OCI-M2 (cell line): ENCODE data around the gene CEND1.

Experiments used
- DNase-seq: peaks from one replicate; lab custom pipeline; 2025; ENCODE audit not compliant: unreplicated experiment; lab: John Stamatoyannopoulos, UW

CEND1 gene

DNA sequence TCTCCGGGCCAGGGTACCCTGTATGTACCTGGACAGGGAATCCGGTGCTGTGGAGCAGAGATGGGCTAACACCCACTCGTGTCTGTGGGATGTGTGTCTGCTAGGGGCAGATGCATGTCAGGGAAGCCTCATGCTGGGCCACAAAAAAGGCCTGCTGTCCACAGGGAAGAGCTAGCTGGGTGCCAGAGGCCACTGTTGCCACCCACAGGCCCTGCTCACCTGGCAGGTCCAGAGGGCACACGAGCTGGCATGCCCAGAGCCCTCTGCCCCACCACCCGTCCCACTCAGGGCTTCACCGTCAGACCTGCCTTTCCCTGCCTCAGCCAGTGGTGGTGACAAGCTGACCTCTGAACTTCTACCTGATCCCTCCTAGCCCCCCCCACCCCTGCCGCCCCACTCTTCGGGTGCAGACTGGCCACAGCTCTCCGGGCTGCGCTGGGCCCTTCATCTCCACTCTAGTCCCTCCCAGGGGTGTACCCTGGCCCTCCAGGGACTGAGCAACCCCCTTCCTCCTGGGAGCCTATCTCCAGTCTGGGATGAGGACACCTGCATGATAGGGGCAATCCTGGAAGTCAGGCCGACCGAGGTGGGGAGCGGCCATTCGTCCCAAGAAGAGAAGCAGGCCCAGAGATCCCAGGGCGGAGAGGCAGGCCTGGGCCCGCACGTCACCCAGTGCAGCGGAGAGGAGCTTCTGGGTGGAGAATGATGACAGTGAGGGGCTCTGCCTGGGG lies 6.8 kb upstream of the CEND1 start:
- DNase-seq = no peak

DNA sequence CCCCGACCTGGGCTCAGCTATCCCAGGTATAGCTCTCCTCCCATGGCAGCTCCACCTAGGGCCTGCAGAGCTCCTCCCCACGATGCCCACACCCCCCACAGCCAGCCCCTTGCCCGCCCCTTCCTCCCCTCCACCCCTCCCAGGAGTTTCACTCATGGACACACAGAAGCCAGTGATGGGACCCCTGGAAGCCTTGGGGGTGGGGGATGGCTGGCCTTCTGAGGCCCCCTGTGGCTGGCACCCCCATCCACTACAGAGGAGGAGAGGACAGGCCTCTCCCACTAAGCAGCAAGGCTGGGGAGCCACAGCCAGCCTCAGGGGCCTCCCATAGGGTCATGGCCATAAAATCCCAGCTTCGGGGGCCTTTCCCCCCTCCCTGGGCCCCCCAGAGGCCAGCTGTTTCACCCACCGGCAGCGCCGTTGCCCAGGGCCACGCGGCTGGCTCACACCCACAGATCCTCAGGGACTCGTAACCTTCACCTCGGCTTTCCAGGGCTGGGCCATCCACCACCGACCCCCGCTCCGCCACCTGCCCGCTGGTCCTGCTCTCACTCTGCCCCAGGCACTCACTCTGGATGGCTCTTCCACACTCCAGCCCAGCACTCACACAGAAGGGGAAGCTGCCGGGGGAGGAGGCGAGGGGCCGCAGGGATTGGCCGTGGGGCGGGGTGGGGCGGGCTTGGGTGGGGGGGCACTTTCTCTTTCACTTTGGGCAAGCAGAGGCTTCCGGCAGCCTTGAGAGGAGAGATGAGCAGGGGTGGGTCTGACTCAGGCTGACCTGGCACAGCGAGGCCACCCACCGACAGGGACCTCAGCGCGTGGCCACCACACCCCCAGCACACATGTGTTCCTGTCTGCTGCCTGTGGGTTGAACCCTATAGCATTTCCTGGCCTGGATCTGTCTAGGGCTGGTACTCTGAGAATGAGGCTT lies 6.0 kb upstream of the CEND1 start:
- DNase-seq = no peak

DNA sequence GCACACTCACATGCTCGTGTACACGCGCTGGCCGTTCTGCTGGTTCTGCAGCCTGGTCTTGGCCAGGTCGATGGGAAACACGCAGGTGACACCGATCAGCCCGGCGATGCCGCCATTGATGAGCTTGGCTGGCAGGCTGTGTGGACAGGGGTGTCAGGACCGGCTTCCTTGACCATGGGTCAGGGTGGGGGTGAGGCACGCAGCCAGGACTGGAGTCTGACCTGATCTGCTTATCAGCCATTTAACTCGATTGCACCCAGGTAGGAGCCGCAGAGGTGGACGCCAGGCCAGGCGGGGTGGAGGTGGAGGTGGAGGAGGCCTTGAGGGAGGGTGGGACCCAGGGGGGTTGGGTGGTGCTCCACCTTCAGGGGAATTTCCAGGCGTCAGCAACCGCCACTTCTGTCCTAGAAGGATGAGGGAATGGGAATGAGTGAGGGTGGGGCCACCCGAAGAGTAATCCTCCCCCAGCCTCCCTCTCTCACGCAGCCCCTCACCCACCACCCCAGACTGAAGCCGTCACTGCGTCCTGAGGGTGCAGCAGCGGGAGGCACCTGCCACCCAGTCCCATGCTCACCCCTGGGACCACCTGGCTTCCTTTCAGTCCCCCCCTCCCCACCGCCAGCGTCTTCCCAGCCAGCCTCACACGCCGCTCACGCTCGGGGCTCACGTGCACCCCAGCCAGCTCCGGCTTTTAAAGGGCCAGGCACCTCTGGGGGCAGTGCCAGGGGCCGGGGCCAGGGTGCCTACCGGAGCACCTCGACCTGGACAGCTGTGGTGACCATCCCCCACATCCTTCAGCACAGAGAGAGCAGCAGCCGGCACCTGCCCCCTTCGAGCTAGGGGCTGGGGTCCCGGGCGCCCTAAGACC lies 5.1 kb upstream of the CEND1 start:
- DNase-seq = no peak

DNA sequence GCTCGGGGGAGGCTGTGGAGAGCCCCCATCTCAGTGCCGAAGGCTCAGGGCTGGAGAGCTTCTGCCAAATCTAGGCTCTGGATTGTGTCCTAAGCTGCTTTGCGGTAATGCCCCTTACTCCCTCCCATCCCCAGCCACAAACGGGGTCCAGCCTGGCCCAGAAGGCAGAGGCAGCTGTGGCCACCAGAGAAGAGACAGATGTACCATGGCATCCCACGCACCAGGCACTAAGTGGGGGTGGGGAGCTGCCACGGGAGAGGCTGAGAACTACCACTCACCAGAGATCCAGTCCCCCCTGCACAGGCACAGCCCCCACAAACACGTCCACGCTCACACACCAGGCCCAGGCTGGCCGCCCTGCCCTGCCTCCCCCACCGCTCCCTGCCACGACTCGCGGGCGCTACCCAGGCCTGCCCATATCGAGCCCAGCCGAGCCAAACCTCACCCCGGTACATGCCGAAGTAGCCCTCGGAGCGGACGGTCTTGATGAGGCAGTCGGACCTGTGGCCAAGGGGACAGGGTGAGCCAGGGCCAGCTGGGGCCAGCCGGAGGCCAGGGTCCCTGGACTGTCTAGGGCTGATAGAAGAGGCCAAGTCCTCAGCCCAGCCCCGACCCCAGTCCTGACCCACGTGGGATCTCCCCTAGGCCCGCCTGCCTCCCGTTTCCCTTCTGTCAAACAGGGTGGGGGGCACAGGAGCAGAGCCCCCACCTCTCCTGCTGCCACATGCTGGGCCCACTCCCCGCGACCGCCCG lies 4.3 kb upstream of the CEND1 start:
- DNase-seq = no peak

DNA sequence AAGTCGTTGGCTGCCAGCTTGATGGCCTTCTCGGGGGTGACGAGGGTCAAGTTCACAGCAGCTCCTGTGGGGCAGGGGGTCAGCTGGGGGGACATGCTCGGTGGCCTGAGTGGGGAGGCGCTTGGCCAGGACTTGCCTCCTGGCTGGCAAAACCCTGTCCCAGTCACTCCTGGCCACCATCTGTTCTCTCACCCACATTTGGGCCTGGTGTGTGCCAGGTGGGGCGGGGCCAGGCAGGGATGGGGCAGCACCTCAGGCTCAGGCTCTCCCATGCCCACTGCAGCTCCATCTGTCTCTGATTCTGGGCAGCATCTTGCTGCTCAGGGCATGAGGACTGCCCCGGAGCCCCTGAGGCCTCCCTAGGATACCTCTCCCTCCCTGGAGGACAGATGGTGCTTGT lies 3.7 kb upstream of the CEND1 start:
- no peak for DNase-seq

DNA sequence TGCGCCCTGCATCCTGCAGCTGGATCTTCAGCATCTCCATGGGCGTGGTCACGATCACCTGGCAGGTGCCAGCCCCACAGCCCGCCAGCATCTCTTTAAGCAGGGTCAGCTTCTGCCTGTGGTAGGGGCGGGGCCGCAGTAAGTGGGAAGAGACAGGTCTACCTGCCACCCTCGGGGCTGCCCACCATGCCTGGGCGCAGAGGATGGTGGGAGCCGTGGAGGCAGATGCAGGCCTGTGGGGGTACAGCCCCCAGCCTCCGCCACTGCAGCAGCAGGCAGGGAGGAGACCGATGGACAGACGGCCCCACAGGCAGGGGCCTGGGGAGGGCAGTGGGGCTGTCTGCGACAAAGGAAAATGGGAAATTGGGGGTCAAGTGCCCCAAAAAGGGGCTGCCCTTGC lies 3.0 kb upstream of the CEND1 start:
- no peak for DNase-seq

DNA sequence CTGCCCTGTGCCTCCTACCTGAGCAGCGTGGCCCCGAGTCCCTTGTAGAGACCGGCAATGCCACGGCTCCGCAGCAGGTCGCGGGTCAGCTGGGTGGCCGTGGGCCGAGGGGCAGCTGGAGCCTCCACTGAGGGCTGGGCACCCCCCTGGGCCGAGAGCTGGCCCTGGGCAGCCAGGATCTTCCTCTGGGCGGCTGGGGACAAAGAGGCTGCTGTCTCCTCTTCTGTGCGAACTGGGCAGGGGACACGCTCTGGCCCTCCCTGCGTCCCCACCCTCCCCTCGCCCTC lies 2.6 kb upstream of the CEND1 start:
- DNase-seq = no peak

DNA sequence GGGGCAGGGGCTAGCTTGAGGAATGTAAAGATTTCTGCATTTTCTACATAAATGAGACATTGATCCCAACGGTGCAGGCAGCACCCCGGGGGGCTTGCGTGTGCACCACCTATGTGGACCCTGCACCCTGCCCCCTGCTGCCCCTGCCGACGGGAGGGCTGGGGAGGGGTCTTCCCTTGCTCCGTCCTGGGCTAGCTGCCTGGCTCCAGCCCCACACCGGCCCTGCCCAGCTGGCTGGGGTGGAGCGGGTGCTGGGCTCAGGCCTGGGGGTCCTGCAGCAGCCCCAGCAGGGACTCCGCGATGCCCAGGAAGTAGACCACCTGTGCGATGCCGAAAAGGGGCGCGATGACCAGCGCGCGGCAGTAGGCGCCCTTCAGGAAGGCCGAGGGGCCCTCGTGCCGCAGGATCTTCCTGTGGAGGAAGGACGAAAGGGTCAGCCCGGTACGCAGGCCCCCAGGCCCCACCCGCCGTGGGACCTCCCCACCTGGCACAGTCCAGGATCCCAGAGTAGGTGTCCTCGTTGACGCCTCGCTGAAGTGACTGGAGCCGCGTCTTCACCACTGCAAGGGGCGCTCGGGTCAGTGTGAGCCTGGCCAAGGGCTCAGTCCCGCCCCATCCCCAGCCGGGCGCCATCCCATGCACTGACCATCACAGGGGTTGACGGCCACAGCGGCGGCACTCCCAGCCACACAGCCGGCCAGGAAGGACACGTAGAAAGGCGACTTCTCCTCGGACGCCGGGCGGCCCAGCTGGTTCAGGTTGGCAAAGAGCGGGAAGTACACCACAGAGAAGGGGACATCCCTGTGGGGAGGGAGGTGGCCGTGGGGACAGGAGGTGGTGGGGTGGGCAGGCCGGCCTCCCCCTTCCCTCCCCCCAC lies 2.0 kb upstream of the CEND1 start:
- no peak for DNase-seq

DNA sequence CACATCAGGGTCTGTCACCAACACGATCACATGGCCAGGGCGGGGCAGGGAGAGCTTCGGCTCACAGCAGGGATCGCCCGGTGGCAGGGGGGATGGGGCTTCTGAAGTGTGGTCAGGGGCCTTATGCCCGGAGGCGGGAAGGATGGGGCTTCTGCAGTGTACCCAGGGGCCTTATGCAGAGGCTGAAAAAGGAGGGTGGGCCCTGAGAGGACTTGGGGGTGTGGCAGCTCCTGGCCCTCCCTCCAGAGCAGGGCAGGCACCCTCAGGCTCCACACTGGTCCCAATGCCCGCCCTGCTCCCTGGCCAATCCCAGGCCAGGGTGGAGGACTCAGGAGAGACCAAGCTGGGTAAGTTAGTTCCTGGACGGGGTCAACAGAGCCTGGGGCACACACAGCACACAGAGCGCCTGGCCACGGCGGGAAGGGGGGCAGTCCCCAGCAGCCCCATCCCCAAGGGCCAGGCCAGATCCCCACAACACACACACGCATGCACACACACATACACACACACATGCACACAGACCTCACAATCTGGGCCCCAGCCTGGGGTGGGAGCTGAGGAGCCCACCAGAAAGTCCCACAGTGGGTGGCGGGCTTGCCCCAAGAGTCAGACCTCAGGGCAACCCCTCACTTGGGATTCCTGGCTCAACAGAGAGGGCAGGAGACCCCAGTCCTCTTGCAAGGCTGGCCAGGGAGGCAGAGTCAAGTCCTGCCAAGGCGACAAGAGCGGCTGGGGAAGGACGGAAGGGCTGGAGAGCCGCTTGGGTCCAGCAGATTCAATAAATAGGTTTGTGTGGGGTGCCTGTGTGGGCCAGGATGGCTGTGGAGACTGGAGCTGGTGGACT lies 1.1 kb upstream of the CEND1 start:
- DNase-seq = no peak

DNA sequence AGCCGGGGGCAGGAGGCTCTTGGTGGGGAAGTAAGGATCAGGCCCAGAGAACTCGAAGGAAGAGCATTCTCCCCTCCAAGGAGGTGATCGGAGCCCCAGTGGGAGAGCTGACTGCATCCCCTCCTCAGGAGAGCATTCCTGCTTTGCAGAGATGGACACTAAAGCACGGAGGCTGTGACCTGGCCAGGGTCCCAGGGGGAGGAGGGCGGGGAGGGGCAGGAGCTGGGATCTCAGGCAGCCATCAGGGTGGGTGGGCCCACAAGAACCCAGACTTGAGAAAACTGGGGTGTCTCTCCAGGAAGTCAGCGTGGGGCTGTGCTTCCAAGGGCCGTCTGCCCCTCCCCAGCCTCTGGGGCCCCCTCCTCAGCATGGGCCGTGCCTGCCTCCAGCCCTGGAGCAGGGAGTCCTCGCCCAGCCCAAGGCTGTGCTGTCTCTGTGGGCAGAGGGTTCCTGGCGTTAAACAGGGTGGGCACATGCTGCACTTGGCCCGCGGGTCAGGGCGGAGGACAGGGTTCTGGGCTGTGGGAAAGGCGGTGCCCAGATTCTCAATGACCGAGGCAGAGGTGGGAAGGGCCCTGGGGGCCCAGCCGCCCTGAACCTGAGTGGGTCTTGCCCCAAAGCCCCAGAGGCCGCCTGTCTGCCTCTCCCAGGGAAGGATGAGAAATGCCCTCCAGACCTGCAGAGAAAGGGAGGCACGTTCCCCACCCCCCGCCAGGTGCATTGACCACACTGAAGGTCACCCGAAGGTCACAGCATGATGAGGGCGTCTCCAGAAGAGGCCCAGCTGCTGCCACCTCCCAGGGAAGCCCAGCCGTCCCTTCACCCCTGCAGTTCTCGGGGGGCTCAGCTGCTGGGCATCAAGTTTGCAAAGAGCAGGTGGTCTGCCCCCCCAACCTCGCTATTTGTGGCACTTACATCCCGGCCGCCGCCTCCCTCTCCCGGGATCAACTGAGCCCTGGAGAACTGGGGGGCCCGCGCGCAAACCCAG lies 643 bp downstream of the CEND1 start:
- no peak for DNase-seq

DNA sequence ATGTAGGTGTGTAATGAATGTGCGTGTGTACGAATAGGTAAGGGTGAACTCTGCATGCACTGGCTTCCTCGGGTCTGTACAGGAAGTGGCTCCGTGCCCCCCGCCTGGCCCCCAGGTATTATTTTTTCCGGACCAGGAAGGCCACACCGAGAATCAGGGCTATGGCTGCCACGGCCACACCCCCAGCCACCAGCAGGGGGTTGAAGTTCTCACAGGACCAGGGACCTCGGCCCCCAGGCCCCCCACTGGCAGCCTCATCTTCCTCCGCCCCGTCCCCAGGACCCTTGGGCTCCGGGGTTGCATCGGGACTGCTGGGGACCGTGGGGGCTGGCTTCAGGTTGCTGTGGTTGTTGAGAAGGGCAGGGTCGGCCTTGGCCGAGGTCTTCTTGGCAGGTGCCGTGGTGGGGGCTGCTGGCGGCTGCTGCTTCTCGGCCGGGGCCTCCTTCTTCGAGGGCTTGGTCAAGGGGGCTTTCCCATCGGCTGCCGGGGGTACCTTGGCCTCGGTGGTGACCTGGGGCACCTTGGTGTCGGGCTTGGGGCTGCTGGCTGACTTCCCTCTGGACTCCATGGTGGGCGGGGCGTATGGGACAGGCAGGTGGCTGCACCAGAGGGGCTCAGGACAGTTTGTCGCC lies 1.8 kb downstream of the CEND1 start:
- DNase-seq = no peak

DNA sequence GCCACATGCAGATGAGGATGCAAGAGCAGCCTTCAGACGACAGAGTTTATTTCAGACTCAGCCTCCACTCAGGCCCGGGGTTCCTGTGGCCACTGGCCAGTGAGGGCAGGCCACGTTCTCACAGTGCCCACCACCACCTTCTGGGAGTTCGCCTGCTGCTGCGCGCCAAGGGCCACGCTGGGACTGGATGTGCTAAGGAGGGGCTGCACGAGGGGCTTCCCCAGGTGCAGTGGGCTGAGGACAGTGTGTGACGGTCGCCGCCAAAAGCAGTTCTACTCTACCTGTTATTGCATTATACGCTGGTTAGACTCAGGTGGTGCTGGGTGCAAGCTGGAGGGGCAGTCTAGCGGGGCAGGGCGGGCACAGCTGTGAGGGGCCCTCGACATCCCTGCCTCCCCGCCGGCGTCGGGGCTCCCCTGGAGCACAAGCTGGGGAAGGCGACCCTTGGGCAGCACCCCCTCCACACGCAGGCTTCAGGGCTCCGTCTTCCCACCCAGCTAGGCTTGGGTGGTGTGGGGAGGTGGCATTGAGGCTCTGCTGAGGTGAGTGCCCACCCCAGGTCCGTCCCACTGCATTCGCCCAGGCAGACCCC lies 2.7 kb downstream of the CEND1 start:
- DNase-seq = no peak

DNA sequence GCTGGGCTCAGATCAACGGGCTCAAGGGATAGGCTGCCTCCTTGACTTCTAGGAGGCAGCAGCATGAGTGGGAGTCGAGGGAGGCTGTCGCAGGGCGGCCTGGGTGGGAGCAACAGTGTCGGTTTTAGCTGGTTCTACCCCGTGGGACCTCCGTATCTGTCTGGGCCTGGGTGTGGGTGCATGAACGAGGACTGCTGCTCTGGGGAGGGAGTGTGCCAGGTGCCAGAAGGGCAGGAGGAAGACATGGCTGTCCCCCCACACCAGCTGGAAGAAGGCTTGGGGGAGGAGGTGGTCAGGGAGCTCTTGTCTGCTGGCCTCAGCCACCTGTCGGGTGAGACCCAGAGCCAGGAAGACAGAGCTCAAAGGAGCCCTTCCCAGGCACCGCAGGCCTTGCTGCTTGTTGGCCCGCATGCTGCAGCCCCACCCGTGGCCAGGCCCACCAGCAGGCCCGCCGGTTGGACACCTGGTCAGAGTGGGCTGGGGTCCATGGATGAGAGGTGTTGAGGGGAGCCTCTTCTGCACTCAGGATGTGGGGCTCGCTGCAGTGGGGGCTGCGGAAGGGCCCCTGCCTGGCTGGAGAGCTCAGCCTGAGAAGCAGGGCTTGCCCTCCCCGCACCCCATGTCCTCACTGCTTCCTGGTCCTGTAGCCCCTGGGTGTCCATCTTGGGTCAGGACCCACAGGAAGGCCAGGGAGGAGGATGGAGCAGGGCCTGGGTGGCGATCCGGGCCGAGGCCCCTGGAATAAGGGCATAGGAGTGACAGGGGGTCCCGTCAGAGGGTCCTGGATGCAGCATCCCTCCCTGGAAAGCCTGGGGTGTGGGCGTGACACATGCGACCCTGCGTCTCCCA lies 3.4 kb downstream of the CEND1 start:
- no peak for DNase-seq

DNA sequence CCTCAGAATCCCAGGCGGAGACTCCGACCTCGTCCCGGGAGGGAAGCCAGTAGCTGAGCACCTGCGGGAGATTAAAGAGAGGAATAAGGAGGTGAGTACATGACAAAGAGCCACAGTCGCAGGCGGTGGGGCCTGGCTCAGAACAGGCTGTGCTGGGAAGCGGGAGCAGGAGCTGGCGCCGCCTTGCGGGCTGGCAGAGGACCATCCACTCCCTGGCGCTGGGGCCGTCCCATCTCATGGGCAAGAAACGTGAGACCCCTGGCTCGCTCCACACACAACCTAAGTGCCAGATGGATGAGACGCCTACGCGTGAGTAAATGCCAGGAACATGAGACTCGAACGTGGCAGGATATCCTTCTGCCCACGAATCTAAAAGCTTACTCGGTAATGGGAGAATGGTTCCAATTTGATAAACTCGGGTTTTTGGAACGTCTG lies 6.3 kb downstream of the CEND1 start:
- no peak for DNase-seq

DNA sequence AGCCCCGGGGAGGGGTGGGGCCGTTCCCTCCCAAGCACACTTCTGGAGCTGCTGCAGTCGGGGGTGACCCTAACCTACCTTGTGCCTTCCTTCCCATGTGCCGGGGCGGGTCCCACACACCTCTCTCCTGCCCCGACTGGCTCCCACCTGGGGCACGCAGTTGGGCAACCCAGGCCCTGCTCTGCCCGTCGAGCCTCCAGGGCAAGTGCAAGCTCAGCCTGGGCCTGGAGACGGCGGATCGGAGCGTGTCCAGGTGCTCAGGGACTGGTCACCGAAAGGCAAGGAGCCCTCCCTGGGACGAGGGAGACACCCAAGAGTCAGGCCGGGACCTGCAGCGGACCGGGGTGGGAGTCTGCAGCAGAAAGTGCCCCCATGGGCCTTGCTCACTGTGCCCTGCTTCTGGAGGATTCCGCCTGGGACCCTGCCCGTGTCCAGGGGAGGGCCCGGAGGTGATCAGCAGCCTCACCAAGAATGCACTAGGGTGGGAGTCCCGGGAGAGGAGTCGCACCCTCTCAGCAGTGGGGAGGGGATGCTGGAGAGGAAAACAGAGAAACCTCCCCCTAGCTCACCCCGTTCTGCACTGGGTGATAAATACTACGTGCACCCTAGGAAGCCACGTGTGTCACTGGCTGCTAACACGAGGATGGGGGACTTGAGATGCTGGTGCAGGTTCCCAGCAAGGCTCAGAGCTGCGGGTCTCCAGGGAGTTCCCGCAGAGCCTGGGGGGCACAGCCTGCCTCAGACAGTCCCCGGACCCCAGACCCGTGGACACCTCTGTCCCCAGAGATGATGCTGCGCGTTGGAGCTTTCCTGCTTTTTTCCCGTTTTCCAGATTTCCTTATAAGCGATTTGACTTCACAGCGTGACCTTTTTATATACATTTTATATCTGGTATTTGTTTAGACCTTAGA lies 7.4 kb downstream of the CEND1 start:
- no peak for DNase-seq
